ENCODE results near the gene RET.
A peak's percentile ranks its signal among the peaks of the same experiment; 100 is the strongest.

RET gene

DNA sequence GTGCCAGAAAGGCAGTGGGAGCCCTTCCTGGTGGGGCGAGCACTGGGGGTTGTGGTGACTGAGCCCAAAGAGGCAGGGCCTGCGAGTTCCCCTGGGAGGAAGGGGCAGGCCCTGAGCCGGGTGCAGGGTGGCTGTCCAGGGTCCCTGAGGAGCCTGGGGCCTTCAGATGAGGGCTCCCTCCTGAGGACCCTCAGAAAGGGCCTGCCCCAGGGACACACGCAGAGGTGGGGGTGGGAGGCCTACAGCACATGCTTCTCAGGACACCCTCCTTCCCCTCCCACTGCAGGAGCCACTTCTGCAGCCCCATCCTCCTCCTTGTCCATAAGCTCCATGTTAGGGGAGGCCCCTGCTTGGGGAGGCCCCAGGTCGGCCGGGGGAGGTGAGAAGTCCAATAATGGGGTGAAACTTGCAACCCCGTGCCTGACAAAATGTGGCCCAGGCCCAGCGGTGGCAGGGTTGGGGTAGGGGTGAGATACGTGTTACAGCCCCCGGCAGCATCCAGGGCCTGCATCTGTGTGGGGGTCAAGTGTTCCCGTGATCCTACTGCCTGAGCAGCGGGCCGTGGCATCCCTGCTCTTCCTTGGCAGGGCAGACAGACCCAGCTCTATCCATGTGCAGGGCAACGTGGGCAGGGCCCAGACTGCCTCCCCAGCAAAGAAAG, 31.8 kb upstream of the RET start:
- ChIA-PET CTCF (no interaction called here), POLR2A (no interaction called here)
- Histone ChIP-seq H3K36me3 (ENCODE audit: control insufficient read depth in 2 of 2, insufficient read depth in 1 of 2, low read length in 2 of 2) (no peaks in the 10 kb centered on the region), H3K4me3 (ENCODE audit: low read depth, low read length) (no peak overlapping the region), H3K27ac (ENCODE audit: extremely low read depth, low read depth, low read length) (no peak overlapping the region), H3K4me1 (ENCODE audit: control insufficient read depth, insufficient read depth, low read length) (no peaks in the 10 kb centered on the region), H3K9me3 (ENCODE audit: control insufficient read depth, insufficient read depth, low read depth, low read length) (no peaks in the 10 kb centered on the region)
- TF ChIP-seq ZNF600 (tag by site-specific recombination; IDR thresholded peaks at IDR 0.05): no peak
- TF ChIP-seq ZBTB17 (tag by site-specific recombination; IDR thresholded peaks at IDR 0.05): no peak
- no peak for TF ChIP-seq KLF10 (tag by site-specific recombination; IDR thresholded peaks at IDR 0.05)
- no peak for TF ChIP-seq ZNF433 (tag by site-specific recombination; IDR thresholded peaks at IDR 0.05; ENCODE audit: low read depth)
- TF ChIP-seq, protein P1, sequence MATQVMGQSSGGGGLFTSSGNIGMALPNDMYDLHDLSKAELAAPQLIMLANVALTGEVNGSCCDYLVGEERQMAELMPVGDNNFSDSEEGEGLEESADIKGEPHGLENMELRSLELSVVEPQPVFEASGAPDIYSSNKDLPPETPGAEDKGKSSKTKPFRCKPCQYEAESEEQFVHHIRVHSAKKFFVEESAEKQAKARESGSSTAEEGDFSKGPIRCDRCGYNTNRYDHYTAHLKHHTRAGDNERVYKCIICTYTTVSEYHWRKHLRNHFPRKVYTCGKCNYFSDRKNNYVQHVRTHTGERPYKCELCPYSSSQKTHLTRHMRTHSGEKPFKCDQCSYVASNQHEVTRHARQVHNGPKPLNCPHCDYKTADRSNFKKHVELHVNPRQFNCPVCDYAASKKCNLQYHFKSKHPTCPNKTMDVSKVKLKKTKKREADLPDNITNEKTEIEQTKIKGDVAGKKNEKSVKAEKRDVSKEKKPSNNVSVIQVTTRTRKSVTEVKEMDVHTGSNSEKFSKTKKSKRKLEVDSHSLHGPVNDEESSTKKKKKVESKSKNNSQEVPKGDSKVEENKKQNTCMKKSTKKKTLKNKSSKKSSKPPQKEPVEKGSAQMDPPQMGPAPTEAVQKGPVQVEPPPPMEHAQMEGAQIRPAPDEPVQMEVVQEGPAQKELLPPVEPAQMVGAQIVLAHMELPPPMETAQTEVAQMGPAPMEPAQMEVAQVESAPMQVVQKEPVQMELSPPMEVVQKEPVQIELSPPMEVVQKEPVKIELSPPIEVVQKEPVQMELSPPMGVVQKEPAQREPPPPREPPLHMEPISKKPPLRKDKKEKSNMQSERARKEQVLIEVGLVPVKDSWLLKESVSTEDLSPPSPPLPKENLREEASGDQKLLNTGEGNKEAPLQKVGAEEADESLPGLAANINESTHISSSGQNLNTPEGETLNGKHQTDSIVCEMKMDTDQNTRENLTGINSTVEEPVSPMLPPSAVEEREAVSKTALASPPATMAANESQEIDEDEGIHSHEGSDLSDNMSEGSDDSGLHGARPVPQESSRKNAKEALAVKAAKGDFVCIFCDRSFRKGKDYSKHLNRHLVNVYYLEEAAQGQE (tag by site-specific recombination; IDR thresholded peaks at IDR 0.05): 0 out of 2 replicates have a peak, but pooled peaks have one; percentile 59
- TF ChIP-seq ZNF169 (tag by site-specific recombination; IDR thresholded peaks at IDR 0.05): no peak

DNA sequence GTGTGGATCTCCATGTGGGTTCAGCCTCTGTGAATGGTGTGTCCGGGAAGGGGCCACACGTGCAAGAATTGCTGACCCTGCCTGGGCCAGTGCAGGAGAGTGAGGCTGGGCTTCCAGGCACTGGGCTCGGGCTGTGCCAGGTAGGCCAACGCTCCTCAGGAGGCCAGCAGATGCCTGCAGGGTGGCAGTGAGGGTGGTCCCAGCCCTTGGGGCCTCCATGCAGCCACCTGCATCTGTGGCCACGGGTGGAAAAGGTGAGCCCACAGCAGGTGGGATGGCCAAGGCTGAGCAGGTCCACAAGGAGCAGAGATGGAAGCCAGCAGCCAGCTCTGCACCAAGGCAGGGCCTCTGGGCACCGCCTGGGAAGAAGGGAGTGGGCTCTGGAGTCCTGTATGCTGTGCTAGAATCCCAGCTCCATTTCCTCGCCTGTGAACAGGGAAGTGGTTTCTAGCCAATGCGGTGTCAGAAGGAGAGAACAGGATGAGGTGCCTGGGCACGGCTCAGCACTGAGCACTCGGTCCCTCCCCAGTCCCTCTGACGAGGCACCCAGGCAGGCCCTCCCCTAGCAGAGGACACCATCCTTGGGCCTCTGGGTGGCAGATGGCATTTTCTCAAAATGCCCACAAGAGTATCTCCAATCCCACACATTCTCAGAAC, 31.1 kb upstream of the RET start:
- Histone ChIP-seq H3K36me3 (ENCODE audit: control insufficient read depth in 2 of 2, insufficient read depth in 1 of 2, low read length in 2 of 2) (no peaks in the 10 kb centered on the region), H3K4me1 (ENCODE audit: control insufficient read depth, insufficient read depth, low read length) (no peaks in the 10 kb centered on the region), H3K4me3 (ENCODE audit: low read depth, low read length) (no peak overlapping the region), H3K9me3 (ENCODE audit: control insufficient read depth, insufficient read depth, low read depth, low read length) (no peaks in the 10 kb centered on the region), H3K27ac (ENCODE audit: extremely low read depth, low read depth, low read length) (no peak overlapping the region)
- ChIA-PET POLR2A (no interaction called here), CTCF (no interaction called here)
- peak; percentile 75 for TF ChIP-seq ZNF157 (tag by site-specific recombination; IDR thresholded peaks at IDR 0.05)
- TF ChIP-seq ZNF544 (tag by site-specific recombination; IDR thresholded peaks at IDR 0.05): no peak

DNA sequence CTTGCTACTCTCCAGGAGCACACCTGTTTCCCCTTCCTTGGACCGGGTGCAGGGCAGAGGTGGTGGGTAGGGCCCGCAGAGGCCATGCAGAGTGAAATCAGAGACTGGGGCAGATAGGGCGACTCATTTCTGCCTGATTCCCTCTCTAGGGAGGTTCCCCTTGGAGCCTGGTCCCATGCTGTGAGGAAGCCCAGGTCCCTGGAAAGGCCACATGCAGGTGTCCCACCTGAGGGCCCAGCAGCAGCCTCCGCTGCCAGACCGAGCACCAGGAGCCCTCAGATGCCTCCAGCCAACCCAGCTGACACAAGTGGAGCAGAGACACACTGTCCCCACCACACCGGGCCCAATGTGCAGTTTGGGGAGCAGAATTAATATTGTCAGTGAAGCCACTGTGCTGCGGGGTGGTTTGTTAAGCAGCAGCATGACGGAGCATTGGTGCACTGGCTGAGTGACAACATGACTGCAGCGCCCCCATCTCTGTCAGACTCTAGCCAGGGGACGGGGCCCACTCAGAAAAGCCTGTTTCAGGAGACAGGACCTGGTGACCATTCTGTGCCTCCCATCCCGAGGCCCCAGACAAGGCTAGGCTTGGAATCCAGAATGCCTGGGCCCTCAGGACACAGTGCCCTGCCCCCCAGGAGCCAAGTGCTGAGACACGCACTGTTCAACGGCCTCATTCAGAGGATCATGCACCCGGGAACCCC, 30.4 kb upstream of the RET start:
- no peak overlapping the region for H3K27ac ChIP-seq (ENCODE audit: extremely low read depth, low read depth, low read length)
- ChIA-PET POLR2A (no interaction called here), CTCF (no interaction called here)
- TF ChIP-seq, protein P2, sequence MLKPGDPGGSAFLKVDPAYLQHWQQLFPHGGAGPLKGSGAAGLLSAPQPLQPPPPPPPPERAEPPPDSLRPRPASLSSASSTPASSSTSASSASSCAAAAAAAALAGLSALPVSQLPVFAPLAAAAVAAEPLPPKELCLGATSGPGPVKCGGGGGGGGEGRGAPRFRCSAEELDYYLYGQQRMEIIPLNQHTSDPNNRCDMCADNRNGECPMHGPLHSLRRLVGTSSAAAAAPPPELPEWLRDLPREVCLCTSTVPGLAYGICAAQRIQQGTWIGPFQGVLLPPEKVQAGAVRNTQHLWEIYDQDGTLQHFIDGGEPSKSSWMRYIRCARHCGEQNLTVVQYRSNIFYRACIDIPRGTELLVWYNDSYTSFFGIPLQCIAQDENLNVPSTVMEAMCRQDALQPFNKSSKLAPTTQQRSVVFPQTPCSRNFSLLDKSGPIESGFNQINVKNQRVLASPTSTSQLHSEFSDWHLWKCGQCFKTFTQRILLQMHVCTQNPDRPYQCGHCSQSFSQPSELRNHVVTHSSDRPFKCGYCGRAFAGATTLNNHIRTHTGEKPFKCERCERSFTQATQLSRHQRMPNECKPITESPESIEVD (tag by site-specific recombination; IDR thresholded peaks at IDR 0.05): no peak
- TF ChIP-seq ZIC2 (tag by site-specific recombination; IDR thresholded peaks at IDR 0.05): peak; percentile 45
- H3K36me3 ChIP-seq (ENCODE audit: control insufficient read depth in 2 of 2, insufficient read depth in 1 of 2, low read length in 2 of 2): no peaks in the 10 kb centered on the region
- H3K9me3 ChIP-seq (ENCODE audit: control insufficient read depth, insufficient read depth, low read depth, low read length): no peaks in the 10 kb centered on the region
- H3K4me3 ChIP-seq (ENCODE audit: low read depth, low read length): no peak overlapping the region
- no peaks in the 10 kb centered on the region for H3K4me1 ChIP-seq (ENCODE audit: control insufficient read depth, insufficient read depth, low read length)

DNA sequence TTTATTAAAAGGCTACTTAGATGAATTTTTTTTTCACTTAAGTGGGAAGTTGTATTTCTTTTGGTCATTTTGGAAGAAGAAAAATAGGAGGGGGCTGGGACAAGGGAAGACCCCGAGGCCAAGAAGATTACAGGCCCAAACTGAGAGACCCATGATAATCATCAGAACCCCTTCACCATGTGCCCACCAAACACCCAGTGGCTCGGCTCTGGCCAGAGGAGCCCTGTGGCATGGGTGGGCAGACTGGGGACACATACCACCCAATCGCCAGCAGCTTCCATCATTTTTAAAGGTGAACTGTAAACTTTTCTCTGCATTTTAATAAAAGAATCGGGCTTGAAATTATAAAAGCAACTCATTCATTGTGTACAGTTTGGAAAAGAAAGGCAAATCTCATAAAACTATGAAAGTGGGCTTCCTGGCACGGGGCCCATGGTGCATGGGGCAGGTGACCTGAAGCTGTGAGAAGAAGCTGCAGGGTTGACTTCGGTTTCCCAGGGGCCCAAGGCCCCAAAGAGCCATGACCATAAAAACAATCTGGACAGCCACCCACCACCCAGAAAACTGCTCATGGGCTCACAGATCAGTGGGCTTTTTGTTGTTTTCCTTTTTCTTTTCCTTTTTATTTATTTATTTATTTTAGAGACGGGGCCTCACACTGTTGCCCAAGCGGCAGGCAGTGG, 29.4 kb upstream of the RET start:
- Histone ChIP-seq H3K4me1 (ENCODE audit: control insufficient read depth, insufficient read depth, low read length) (no peaks in the 10 kb centered on the region), H3K36me3 (ENCODE audit: control insufficient read depth in 2 of 2, insufficient read depth in 1 of 2, low read length in 2 of 2) (no peaks in the 10 kb centered on the region), H3K9me3 (ENCODE audit: control insufficient read depth, insufficient read depth, low read depth, low read length) (no peaks in the 10 kb centered on the region), H3K27ac (ENCODE audit: extremely low read depth, low read depth, low read length) (no peak overlapping the region), H3K4me3 (ENCODE audit: low read depth, low read length) (no peak overlapping the region)
- CTCF ChIA-PET: no interaction called here
- POLR2A ChIA-PET: no interaction called here
- TF ChIP-seq SP7 (tag by site-specific recombination; IDR thresholded peaks at IDR 0.05) (no peak), ZNF37A (tag by site-specific recombination; IDR thresholded peaks at IDR 0.05) (no peak), ZNF521 (tag by site-specific recombination; IDR thresholded peaks at IDR 0.05) (no peak)
- TF ChIP-seq, protein P3, sequence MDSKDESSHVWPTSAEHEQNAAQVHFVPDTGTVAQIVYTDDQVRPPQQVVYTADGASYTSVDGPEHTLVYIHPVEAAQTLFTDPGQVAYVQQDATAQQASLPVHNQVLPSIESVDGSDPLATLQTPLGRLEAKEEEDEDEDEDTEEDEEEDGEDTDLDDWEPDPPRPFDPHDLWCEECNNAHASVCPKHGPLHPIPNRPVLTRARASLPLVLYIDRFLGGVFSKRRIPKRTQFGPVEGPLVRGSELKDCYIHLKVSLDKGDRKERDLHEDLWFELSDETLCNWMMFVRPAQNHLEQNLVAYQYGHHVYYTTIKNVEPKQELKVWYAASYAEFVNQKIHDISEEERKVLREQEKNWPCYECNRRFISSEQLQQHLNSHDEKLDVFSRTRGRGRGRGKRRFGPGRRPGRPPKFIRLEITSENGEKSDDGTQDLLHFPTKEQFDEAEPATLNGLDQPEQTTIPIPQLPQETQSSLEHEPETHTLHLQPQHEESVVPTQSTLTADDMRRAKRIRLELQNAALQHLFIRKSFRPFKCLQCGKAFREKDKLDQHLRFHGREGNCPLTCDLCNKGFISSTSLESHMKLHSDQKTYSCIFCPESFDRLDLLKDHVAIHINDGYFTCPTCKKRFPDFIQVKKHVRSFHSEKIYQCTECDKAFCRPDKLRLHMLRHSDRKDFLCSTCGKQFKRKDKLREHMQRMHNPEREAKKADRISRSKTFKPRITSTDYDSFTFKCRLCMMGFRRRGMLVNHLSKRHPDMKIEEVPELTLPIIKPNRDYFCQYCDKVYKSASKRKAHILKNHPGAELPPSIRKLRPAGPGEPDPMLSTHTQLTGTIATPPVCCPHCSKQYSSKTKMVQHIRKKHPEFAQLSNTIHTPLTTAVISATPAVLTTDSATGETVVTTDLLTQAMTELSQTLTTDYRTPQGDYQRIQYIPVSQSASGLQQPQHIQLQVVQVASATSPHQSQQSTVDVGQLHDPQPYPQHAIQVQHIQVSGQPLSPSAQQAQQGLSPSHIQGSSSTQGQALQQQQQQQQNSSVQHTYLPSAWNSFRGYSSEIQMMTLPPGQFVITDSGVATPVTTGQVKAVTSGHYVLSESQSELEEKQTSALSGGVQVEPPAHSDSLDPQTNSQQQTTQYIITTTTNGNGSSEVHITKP (tag by site-specific recombination; IDR thresholded peaks at IDR 0.05): no peak
- TF ChIP-seq, protein P4, sequence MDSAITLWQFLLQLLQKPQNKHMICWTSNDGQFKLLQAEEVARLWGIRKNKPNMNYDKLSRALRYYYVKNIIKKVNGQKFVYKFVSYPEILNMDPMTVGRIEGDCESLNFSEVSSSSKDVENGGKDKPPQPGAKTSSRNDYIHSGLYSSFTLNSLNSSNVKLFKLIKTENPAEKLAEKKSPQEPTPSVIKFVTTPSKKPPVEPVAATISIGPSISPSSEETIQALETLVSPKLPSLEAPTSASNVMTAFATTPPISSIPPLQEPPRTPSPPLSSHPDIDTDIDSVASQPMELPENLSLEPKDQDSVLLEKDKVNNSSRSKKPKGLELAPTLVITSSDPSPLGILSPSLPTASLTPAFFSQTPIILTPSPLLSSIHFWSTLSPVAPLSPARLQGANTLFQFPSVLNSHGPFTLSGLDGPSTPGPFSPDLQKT (IDR thresholded peaks at IDR 0.05; ENCODE audit: borderline replicate concordance, low read depth, low read length): no peak

Data from HEK293 (cell line).